Left forelimb (tissue), 1 donor: ENCODE results near the gene NSMCE4A.
"Not testable (repeated sequence)": the region's sequence is repeated elsewhere in the genome, so short reads cannot be mapped to it uniquely, and the experiment has no call there.

Experiments used
- DNase-seq: peaks from one replicate; pipeline ENCODE4 v3.0.0-alpha.2; 2018; ENCODE audit warnings: low spot score

The NSMCE4A gene

GRCh38 chr10:121935702-121936101 is 39.3 kb downstream of the NSMCE4A start:
- no peak for DNase-seq

GRCh38 chr10:121930268-121931085 is 44.5 kb downstream of the NSMCE4A start:
- not testable (repeated sequence) for DNase-seq

GRCh38 chr10:121929585-121930267 is 45.3 kb downstream of the NSMCE4A start:
- DNase-seq, result not testable (repeated sequence)

GRCh38 chr10:121928528-121928884 is 46.5 kb downstream of the NSMCE4A start:
- no peak for DNase-seq

GRCh38 chr10:121927841-121928527 is 47.0 kb downstream of the NSMCE4A start, which contains the start of gene ATE1:
Gene ATE1 (minus strand): TSS chr10:121928031. CDS start chr10:121927949, 82 bp downstream.
- peak; percentile 96 for DNase-seq

- DNase-seq, result peak; percentile 75
Measured at GRCh38 chr10:121927318-121927840, 47.6 kb downstream of the NSMCE4A start.

GRCh38 chr10:121926671-121927317 is 48.2 kb downstream of the NSMCE4A start:
- no peak for DNase-seq

- no peak for DNase-seq
Measured at GRCh38 chr10:121926157-121926556, 48.9 kb downstream of the NSMCE4A start.

- no peak for DNase-seq
Measured at GRCh38 chr10:121921238-121921931, 53.6 kb downstream of the NSMCE4A start.

- no peak for DNase-seq
Measured at GRCh38 chr10:121919666-121920065, 55.4 kb downstream of the NSMCE4A start.

- DNase-seq, result not testable (repeated sequence)
Measured at GRCh38 chr10:121918800-121919199, 56.2 kb downstream of the NSMCE4A start.

- no peak for DNase-seq
Measured at GRCh38 chr10:121914661-121915060, 60.4 kb downstream of the NSMCE4A start.

GRCh38 chr10:121911421-121911697 is 63.7 kb downstream of the NSMCE4A start:
- no peak for DNase-seq

- DNase-seq, result no peak
Measured at GRCh38 chr10:121910673-121911420, 64.2 kb downstream of the NSMCE4A start.
